ENCODE results near the gene SFN.

DNA sequence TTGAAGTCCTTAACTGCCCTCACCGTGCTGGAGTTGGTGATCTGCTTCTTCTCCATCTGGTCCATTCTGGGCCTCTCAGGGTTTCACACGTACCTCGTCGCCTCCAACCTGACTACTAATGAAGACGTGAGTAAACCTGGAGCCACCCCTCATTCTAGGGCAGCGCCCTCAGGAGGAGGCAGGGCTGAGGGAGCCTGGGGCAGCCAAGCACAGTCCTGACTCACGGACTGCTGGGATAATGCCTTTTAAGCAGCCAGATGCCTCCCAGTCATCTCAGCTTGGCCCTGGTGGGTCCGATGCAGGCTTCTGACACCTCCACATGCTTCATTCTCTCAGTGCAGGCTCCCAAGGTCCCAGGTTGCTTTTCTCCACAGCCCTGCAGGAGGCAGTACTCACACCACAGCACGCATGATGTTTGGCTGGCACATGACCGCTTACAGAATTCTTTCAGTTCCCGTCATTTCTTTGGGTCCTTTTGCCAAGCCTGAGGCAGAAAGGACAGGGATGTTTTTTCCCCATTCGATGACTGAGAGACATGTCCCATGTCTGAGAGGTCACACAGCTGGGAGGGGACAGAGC, 11.8 kb upstream of the SFN start:
- TF ChIP-seq, protein P1, sequence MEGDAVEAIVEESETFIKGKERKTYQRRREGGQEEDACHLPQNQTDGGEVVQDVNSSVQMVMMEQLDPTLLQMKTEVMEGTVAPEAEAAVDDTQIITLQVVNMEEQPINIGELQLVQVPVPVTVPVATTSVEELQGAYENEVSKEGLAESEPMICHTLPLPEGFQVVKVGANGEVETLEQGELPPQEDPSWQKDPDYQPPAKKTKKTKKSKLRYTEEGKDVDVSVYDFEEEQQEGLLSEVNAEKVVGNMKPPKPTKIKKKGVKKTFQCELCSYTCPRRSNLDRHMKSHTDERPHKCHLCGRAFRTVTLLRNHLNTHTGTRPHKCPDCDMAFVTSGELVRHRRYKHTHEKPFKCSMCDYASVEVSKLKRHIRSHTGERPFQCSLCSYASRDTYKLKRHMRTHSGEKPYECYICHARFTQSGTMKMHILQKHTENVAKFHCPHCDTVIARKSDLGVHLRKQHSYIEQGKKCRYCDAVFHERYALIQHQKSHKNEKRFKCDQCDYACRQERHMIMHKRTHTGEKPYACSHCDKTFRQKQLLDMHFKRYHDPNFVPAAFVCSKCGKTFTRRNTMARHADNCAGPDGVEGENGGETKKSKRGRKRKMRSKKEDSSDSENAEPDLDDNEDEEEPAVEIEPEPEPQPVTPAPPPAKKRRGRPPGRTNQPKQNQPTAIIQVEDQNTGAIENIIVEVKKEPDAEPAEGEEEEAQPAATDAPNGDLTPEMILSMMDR (IDR thresholded peaks at IDR 0.05): no peak
- TF ChIP-seq EZH2 (IDR thresholded peaks at IDR 0.05; ENCODE audit: borderline replicate concordance, insufficient read depth, low read depth, low read length, poor library complexity, severe bottlenecking): no peak
